Fibroblast of upper back skin (primary cell): ENCODE results near the gene CREBRF.
"Not testable (repeated sequence)": the region's sequence is repeated elsewhere in the genome, so short reads cannot be mapped to it uniquely, and the experiment has no call there.

Experiments used
- DNase-seq: peaks from one replicate; pipeline ENCODE4 v3.0.0-alpha.2; 2013

The CREBRF gene

DNA sequence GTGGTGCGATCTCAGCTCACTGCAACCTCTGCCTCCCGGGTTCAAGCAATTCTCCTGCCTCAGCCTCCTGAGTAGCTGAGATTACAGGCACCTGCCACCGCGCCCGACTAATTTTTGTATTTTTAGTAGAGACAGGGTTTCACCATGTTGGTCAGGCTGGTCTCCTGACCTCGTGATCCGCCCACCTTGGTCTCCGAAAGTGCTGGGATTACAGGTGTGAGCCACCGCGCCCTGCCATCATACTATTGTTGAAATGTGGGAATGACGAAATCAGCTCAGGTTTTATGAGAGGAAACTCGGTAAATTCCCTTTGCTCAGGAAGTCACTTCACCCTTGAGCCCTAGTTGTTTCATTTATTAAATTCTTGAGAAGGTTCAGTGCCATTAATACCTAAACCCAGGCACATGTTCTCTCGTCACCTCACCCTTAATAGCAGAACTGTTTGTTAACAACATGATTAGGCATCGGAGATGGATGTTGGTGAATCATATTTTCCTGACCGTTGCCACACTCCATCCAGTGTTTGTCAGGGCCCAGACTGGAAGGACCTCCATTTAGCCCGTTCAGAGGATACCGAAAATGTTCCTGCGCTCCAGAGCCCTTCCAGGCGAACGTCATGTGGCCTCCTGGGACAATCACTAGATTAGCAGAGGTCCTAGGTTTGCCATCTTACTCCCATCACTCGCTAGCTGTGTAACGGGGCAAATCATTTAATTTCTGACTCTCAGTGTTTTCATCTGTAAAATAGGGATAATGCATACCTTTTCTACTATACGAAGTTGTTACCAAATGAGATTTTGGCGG lies 20.0 kb upstream of the CREBRF start:
- DNase-seq = no peak

DNA sequence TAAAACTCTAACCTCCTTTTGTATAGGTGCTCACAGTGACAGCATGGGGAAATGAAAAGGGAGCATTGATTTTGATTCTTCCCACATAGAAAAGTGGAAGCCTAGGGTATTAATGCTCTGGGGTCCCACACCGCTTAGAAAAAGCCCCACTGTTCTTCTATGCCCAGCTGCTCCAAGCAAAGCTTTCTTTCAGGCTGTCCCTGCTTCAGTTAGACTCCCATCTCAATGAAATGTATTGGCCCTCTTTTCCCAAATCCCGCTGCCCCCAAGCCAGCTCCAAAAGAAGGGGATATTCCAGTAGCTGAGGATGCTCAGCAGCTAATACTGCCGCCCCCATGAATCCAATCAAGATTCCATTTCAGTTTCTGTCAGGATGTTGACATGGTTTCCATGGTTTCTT lies 17.0 kb upstream of the CREBRF start:
- no peak for DNase-seq

DNA sequence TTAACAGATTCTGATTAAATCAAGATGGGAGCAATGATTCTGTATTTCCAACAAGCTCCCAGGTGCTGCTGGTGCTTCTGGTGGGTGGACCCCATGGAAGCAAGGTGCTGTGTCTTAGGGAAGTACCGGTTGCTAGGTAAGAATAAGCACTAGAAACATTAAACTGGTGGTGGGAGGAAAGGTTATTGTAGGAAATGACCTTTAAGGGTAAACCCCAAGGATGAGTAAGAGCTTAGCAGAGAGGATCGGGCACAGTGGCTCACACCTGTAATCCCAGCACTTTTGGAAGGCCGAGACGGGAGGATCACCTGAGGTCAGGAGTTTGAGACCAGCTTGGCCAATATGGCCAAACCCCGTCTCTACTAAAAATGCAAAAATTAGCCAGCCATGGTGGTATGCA lies 16.2 kb upstream of the CREBRF start:
- DNase-seq = no peak

DNA sequence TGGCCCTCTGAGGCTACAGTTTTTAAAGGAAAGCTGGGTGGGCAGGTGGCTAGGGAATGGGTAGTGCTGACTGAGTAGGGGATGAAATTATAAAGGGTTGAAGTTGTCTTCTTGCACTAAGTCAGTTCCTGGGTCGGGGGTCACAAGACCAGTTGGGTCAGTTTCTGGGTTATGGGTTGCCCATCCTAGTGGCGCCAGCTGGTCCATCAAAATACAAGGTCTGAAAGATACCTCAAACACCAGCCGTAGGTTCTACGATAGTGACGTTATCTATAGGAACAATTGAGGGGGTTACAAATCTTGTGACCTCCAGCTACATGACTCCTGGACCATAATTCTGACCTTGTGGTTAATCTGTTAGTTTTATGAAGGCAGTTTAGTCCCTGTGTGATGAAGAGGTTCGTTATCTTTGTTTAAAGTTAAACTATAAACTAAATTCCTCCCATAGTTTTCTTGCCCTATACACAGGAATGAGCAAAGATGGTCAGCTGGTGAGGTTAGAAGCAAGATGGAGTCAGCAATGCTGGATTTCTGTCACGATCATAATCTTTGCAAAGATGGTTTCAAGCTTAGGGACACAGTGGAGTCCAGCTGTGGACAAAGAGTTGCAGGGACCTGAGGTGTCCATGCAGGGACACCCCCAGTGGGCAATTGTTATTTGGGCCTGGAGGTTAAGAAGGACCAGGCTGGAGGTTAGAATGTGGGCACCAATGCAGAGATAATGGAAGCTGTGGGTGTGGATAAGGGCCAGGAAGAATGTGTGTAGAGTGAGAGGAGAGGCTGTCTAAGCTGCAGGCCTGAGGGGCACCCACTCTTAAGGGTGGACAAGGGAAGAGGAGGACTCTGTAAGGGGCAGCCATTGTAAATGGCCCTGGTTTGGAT lies 14.0 kb upstream of the CREBRF start:
- DNase-seq = no peak

DNA sequence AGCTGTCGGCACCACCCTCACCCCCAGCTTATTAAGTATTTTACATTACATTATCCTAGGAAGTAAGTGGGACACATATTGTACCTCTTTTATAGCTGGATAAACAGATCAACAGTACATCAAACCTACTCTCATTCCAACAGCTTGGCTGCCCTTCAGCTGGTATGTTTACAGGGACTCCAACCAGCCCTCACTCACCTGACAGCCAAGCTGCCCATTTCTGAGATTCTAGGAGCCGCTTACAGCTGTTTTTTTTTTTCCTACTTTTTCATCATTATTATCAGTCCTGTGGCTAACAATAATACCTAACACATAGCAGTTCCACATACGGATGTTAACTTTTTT lies 13.4 kb upstream of the CREBRF start:
- no peak for DNase-seq

DNA sequence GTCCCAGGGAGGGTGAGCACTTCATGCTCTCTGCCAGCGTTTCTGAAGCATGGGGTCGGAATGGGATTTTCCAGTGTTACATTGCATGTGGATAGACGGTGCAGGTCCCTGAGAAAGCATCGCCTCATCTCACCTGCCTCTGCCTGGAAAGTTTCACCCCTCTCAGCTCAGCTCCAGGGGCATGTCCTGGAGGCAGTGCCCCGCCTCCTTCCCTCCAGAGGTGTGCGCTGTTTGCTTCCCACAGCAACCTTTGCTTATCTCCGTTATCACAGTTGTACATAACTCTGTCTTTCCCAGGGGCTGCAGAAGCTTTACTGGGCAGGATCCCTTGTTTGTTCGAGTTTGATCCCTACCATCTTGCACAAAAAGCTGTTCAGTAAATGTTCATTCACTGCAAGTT lies 10.7 kb upstream of the CREBRF start:
- DNase-seq = no peak

DNA sequence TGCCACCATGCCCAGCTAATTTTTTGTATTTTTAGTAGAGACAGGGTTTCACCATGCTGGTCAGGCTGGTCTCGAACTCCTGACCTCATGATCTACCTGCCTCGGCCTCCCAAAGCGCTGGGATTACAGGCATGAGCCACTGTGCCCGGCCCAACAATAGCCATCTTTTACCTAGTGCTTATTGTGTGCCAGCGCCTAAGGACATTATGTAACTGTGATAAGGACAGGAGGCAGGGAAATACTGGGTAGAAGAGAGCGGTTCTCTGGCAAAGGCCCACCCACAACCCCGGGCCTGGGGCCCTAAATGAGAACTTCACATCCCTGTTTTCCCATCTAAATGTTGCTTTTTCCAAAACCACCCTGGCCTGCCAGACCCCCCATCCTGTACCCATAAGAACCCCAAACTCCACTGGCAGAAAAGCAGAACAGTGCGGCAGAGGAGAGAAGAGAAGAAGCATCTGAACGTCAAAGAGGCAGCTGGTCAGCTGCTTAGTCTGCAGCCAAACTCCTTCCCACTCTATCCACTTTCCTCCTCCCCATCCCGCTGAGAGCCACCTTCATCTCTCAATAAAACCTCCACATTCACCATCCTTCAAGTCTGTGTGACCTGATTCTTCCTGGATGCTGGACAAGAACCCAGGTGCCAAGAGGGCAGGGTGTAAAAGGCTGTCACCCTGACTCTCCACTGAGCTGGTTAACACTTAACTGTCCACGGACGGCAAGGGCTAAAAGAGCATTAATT lies 8.9 kb upstream of the CREBRF start:
- not testable (repeated sequence) for DNase-seq

DNA sequence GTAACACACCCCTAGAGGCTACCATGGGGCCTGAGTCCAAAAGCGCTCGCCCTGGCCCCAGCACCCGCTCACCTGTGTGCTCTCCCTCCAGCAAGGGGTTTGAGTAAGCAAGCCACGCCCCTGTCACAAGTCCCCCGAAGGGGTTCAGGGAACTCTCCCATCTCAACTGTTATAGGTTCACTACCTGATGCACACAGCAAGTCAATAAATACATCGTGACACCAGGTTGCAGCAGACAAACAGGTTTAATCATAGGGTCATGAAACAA lies 8.4 kb upstream of the CREBRF start:
- no peak for DNase-seq

DNA sequence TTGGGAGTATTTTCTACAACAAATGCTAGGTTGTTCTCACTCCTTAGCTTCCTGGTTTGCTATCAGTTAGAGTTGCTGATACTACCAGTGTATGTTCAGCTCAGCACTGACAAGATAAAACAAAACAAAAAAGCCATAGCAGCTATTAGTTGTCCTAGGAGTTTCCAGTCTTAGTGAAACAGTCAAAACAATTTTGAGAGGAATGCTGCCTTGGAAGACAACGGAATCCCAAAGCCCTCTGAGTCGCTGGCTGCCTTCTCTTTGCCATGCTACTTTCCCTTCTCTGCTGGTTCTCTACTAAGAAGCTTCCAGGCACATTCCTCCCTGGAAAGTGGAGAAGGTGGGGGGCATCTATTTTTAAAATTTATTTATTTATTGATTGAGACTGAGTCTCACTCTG lies 5.4 kb upstream of the CREBRF start:
- DNase-seq = peak; percentile 36

DNA sequence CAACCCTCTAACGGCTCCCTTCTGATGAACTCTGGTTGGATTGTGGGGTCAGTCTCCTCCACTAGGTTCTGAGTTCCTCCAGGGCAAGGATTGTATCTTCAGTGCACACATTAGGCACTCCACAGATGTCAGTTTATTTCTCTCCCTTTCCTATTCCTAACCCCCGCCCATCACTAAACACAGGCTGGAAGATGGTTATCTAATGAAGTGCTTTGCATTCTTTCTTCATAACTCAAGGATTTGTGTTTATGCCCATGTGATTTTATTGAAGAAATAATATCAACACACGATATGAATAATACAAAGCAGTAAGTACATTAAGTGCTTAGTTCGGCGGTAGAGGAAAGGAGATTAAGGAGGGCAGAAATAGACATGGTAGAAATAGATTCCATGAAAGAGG lies 4.4 kb upstream of the CREBRF start:
- peak; percentile 46 for DNase-seq

DNA sequence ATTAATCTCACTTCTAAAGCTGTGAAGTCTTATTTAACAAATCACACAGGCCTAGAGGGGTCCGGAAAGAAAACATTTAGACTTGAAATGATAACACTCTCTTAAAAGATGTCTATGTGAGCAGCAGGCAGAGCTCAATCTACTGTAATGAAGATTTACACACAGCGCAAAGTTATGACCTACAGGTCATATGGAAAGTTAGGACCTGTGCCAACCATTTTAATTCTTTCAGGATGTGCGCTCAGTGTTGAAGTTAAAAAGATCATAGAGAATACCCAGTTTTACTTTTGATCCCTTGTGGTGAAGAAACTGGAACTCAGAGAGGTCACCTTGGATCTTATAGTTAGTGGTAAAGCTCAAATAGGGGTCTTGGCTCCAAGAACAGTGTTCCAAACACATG lies 3.1 kb upstream of the CREBRF start:
- DNase-seq = peak; percentile 42

DNA sequence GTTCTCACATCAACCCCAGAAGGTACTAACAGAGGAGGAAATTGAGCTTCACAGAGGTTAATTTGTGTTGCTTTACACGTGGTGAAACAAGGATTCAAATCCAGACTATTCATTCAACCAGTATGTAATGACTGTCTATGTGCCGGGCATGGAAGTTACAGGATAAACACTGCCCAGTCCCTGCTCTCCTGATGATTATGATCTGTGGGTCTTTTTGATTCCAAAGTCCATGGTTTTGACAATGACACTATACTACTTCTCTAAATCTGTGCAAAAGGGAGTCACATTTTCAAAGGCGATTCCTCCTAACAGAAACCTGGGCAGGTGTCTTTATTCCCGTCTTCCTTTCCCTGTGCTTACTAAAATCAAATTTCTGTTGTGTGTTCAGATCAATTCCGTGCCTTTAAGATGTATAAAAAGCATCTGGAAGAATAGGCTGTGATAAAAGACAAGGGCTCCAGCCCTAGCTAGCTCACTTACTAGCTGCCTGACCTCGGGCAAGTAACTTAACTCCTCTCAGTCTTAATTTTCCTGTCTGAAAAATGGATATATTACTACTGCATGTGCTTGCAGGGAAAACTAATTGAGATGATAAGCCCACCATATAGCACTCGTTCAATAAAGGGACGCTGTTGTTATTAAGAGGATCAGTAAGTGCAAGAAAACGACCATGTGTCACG lies 970 bp upstream of the CREBRF start:
- no peak for DNase-seq

DNA sequence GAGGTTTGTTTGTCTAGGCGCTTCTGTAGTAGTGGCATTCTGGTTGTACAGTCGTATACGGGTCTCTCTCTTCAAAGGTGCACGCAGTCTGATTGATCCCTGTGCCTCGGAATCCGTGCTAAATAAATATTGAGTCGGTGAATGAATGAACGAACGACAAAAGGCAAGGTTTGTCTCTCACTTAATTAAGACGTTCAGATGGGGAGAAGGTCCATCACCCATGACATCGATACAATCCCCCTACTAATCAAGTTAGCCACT lies 500 bp upstream of the CREBRF start:
- no peak for DNase-seq

DNA sequence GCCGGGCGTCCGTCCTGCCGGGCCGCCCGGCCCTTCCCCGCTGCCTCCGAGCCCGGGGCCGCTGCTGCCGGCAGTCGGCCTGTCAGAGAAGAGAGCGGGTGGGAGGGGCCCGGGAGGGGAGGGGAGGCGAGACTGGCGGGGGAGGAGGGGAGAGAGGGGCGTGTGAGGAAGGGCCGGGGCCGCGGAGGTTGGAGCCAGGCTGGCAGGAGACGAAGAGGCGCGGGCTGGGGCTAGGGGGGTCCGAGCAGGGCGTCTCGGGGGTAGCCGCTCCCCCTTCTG lies 570 bp downstream of the CREBRF start:
- DNase-seq = no peak

DNA sequence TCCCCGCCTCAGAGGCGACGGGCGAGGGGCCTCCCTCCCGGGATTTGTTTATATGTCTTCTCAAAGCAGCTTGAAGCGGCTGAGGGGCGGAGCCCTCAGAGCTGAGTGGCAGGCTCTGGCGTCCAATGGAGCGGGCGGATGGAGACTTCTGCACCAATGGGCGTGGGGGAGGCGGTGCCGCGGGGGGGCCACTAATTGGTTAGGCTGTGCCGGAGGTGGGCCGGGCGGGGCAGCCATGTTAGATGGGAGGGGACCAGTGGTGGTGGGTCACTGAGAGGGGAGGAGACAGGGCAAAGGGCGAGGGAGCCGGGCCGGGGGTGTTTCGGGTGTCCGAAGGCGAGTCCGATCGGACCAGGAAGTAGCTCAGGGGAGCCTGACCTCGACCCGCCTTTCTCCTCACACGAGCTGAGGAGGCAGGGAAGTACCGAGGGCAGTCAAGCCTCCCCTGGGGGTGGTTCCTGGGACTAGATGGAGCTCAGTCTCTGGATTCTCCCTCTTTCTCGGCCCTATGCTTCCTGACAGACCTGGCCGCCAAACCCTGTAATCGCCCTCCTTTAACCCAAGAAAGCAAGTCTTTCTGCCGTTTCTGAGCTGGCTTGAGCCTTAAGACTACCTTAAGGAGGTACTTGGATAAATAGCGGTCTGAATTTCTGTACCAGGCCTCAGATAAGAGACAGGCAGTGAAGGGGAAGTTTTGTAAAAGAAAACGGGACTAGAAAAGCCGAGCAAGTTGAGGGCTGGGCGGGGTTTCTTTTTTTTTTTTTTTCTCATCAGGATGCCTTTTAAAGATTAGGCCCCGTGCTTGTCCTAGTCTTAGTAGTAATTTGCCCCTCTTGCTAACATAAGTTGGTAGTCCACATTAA lies 1.1 kb downstream of the CREBRF start:
- peak; percentile 97 for DNase-seq

DNA sequence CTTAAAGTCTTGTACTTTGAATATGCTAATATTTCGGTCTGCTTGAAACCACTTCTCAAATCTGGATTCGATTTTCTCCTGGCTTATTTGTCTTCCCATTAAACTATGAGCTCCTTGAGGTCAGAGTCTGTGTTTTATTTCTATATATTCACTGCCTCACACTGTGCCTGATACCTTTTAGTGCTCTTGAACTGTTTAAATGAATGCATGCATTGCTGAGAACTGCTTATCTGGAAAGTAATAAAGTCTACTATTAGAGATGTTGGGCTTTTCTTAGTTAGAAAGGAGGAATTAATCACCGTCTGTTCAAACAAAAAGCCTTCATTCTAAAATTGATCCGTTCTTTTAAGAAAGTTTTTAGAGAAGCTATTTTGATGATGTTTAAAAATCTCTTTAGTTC lies 6.0 kb downstream of the CREBRF start:
- DNase-seq = no peak

DNA sequence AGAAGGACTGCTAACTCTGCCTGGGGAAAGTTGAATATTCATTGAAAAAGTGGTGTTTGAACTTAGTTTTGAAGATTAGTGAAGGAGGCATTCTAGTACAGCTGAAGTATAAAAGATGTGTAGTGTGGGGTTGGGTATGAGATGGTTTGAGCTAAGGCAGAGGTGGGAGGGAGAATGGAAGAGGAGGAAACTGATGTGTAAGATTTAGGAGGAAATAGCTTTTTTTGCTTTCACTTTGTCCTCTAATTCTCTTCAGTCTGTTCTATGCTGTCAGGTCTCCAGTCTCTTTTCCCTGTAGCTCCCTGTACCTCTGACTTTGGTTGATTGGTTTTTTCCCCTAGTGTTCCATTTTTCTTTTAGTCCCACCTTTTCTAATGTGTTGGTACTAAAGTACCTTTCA lies 9.0 kb downstream of the CREBRF start:
- DNase-seq = no peak

DNA sequence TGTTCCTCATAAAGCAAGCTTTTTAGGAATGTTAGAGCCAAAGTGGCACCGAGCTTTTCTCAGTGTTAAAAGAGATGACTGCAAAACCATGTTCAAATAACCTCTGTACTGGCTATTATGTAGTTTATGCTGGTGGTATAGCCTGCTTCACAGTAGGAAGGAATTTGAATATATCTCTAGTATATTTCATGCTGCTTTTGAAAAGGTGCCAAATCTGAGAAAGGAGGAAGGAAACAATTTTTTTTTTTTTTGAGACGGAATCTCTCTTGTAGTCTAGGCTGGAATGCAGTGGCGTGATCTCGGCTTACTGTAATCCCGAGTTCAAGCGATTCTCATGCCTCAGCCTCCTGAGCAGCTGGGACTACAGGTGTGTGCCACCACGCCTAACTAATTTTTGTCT lies 13.5 kb downstream of the CREBRF start:
- no peak for DNase-seq

DNA sequence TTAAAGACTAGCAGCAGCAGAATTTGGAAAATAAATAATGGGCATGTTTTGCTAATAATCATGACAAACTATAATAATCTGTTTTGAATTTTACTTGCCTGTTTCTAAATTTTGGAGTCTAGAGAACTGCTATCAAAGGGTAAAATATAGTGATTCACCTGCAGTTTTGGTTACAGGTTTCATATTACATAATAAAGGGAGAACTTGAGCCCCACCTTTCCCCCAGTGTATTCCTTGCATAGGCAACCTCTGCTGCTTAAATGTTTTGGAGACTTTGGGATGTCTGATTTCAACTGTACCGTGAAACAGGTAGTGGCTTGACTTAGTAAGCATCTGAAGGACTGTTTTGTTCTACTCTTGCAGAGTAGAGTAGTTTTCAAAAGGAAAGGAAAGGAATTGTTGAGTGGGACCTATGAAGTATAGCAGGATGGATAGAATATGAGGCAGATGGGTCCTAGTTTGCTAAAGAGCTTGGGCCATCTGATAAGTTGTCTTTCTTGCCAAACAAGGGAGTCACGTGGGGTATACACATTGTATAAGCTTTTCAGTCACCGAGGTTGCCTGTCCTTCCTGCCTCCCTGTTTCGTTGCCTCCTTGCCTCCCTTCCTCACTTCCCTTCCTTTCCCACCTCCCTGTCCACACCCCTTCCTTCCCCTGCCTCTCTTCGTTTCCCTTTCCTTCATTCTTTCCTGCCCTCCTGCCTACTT lies 19.1 kb downstream of the CREBRF start:
- DNase-seq = no peak

DNA sequence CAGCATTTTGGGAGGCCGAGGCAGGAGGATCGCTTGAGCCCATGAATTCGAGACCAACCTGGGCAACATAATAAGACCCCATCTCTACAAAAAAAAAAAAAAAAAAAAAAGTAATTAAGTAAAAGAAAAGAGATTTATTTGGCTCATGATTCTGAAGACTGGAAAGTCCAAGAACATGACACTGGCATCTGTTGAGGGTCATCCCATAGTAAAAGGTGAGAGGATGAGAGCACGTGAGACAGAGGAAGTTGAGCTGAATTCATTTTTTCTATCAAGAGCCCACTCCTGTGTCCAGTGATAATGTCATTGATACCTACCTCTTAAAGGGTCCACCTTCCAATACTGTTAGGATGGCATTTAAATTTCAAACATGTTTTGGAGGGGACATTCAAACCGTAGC lies 19.8 kb downstream of the CREBRF start:
- no peak for DNase-seq

DNA sequence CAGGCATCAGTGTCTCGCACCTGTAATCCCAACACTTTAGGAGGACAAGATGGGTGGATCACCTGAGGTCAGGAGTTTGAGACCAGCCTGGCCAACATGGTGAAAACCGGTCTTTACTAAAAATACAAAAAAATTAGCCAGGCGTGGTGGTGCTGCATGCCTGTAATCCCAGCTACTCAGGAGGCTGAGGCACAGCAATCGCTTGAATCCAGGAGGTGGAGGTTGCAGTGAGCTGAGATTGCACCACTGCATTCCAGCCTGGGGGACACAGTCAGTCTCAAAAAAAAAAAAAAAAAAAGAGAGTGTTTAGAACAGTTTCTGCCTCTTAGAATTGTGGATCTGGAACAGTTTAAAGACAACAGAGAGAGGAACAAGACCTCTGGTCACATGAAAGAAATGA lies 20.3 kb downstream of the CREBRF start:
- DNase-seq = not testable (repeated sequence)

DNA sequence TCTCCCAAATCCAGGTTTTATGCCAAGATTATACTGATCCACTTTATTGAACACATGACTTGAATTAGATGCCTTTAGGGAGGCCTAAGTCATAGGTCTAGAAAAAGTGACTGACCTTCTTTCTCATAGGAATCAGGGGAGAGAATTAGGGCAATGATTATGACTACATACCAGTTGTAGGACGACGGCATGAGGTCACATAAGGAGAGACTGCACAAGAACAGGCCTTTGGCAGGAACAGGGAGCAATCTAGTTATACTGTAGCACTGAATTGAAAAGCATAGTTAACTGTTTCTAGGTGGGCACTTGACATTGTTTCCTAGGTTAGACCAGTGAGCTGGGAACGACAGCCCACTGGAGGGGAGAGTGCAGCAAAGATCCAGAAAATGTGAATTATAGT lies 22.7 kb downstream of the CREBRF start:
- DNase-seq = no peak
